WTC11 (cell line): ENCODE results near the gene EXOSC5.

Experiments
- CBFB ChIP-seq: sonication (generic); formaldehyde crosslinking; IDR thresholded peaks from 2 replicates; pipeline ENCODE4 v1.8.1; 2022; ENCODE audit warnings: mild to moderate bottlenecking, low read depth, missing genetic modification reagents
- ESRRA ChIP-seq: sonication (generic); formaldehyde crosslinking; IDR thresholded peaks from 2 replicates; pipeline ENCODE4 v1.8.1; 2022; ENCODE audit warnings: mild to moderate bottlenecking, missing genetic modification reagents, borderline replicate concordance
- GABPB1 ChIP-seq: sonication (generic); formaldehyde crosslinking; IDR thresholded peaks from 2 replicates; pipeline ENCODE4 v1.8.1; 2023; ENCODE audit warnings: mild to moderate bottlenecking, missing genetic modification reagents
- TEAD4 ChIP-seq: sonication (generic); formaldehyde crosslinking; IDR thresholded peaks from 2 replicates; pipeline ENCODE4 v1.8.0; 2022; ENCODE audit warnings: mild to moderate bottlenecking, missing genetic modification reagents
- TF ChIP-seq, protein P1 (sequence below): fragments of 200-600 bp; IDR thresholded peaks from 2 replicates; pipeline ENCODE4 v1.8.0; 2022; ENCODE audit warnings: antibody characterized with exemption
- TF ChIP-seq, protein P2 (sequence below): sonication (generic); formaldehyde crosslinking; IDR thresholded peaks from 2 replicates; pipeline ENCODE4 v1.8.0; 2022; ENCODE audit warnings: mild to moderate bottlenecking, missing genetic modification reagents

DNA sequence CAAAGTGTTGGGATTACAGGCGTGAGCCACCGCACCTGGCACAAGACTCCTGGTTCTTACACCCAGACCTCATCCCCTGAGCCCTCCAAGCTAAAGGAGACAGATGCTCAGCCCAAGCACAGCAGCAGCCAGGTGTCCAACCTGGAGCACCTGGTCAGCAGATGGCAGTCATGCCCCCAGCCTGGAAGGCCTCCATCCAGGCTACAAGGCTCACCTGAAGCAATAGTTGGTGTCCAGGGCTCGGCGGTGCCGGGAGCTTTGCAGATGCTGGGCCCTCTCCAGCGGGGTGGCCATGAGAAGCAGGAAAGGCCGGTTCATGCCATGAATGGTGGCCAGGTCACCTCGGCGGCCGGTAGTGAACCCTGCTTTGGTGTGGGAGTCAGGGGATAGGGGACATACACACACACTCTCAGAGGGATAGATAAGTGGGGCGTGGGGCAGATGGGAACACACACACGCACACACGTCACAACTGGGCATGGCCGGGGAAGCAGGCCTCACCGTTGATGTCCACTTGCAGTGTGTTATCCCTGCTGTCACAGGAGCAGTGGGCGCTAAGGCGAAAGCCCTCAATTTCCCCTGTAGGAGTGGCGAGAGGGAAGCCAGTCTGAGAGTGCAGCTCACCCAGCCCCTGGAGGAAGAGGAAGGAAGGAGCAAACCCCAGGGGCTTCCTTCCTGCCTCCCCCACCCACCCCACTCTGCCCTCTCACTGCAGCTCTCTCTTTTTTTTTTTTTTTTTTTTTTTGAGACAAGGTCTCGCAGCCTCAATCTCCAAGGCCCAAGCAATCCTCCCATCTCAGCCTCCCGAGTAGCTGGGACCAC, 55.3 kb downstream of the EXOSC5 start:
- TF ChIP-seq ESRRA = no peak
- no peak for TF ChIP-seq GABPB1 (CRISPR knock-in tag)
- TF ChIP-seq, protein P1, sequence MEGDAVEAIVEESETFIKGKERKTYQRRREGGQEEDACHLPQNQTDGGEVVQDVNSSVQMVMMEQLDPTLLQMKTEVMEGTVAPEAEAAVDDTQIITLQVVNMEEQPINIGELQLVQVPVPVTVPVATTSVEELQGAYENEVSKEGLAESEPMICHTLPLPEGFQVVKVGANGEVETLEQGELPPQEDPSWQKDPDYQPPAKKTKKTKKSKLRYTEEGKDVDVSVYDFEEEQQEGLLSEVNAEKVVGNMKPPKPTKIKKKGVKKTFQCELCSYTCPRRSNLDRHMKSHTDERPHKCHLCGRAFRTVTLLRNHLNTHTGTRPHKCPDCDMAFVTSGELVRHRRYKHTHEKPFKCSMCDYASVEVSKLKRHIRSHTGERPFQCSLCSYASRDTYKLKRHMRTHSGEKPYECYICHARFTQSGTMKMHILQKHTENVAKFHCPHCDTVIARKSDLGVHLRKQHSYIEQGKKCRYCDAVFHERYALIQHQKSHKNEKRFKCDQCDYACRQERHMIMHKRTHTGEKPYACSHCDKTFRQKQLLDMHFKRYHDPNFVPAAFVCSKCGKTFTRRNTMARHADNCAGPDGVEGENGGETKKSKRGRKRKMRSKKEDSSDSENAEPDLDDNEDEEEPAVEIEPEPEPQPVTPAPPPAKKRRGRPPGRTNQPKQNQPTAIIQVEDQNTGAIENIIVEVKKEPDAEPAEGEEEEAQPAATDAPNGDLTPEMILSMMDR = no peak
- TF ChIP-seq, protein P2, sequence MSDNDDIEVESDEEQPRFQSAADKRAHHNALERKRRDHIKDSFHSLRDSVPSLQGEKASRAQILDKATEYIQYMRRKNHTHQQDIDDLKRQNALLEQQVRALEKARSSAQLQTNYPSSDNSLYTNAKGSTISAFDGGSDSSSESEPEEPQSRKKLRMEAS (CRISPR knock-in tag) = no peak
- TF ChIP-seq CBFB (CRISPR knock-in tag) = no peak
- TF ChIP-seq TEAD4 (CRISPR knock-in tag) = no peak
